Activated CD4-positive, CD25-positive, alpha-beta regulatory T cell treated with anti-CD3 and anti-CD28 coated beads, Interleukin-2, amount 50 U/mL, for 72 hours (primary cell): ENCODE results near the gene APOC1.
"Not testable (repeated sequence)": the region's sequence is repeated elsewhere in the genome, so short reads cannot be mapped to it uniquely, and the experiment has no call there.

Experiments used
- DNase-seq: peaks from one replicate; pipeline ENCODE4 v3.0.0; 2021

APOC1 gene

DNA sequence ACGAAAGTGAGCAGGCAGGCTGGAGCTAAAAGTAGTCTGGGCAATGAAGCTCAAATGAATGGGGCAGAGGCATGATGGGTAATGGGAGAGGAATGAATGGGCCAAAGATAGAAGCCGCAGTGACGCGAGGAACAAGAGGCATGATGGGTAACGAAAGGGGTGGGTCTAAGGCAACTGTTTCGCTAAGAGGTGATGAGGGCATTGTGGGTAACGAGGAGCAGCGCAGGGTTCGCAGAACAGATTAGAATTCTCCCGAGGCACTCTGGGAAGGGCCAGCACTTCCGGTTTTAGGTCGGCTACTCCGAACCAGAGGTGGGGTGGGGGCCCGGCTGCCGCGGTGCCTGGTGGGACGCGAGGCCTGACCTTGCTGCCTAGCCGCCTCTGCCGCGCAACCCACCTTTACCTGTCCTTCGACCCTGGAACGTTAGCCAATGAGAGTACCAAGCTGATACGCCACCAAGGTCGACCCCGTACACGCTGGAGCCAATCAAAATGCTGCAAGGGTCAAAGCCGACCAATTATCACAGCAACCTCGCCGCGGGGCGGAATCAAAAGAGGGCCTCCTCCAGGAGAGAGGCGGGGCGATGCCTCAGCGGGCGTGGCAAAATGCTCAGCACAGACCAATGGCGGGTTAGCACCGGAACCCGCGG lies 23.9 kb upstream of the APOC1 start:
- peak; percentile 100 for DNase-seq

DNA sequence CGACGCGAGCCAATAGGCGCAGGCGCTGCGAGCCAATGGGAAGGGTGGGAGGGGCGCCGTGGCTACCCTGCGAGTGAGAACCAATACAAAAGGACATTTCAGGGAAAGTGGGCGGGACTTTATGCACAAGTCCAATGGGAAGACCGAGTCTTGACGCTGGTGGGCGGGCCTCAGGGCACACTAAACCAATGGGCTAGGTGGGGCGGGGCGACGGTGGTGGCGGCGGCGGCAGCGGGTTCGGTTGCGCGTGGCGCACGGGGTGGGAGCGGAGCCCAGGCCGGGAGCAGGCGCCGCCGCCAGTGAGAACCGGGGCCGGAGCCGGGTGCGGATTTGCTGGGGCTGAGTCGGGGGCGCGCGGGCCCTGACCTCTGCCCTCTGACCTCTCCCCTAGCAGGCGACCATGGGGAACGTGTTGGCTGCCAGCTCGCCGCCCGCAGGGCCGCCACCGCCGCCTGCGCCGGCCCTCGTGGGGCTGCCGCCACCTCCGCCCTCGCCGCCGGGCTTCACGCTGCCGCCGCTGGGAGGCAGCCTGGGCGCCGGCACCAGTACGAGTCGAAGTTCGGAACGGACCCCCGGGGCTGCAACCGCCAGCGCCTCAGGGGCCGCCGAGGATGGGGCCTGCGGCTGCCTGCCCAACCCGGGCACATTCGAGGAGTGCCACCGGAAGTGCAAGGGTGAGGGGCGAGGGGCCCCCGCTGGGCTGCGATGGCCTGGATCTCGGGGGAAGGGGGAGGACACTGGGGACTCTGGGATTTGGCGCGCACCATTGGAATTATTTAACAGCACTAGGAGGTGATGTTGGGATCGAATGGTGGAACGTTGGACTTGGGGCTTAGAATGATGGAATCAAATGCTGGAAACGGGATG lies 23.2 kb upstream of the APOC1 start, which contains the start of gene TOMM40:
TSS of gene TOMM40 (plus strand) at position 239 of the 867 bp plus-strand sequence. CDS start at position 401, 162 bp downstream.
- DNase-seq = peak; percentile 98

DNA sequence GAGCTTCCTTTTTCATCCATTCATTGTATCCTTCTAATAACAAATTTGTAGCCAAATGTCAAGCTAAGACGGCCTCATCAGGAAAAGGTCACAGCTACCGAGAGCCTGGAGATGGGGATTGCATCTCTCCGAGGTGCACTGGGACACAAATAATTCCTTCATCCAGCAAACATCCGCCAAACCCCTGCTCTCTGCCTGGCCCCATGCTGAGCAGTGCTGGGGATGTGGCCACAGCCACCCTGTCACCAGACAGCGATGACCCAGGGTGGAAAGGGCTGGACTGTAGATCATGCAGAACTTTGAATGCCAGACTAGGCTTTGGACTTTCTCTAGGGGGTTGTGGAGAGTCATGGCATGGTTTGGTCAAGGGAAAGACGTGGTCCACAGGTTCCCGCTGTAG lies 21.5 kb upstream of the APOC1 start:
- no peak for DNase-seq

DNA sequence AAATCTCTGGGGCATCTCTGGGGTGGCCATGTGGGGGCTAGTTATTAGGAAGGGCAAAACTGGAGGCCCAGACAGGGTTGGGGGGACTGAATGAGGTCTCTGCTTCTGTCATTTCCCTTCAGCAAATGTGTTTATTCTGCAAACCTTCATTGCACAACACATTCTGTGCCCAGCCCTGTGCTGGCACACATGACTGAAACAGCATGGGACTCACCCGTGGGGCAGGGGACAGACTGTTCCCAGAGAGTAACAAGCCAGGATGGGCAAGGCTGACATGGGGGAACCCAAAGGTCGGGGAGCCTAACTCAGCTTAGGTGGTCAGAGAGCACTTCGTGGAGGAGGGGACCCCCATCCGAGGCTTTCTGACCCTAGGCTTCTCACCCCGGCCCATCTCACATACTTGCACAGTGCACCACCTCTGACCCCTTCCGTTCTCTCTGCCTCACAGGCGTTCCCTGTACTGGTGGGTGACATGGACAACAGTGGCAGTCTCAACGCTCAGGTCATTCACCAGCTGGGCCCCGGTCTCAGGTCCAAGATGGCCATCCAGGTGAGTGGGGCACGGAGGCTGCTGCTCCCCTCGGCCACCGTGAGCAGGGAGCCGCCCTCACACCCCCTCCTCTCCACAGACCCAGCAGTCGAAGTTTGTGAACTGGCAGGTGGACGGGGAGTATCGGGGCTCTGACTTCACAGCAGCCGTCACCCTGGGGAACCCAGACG lies 20.9 kb upstream of the APOC1 start:
- no peak for DNase-seq

DNA sequence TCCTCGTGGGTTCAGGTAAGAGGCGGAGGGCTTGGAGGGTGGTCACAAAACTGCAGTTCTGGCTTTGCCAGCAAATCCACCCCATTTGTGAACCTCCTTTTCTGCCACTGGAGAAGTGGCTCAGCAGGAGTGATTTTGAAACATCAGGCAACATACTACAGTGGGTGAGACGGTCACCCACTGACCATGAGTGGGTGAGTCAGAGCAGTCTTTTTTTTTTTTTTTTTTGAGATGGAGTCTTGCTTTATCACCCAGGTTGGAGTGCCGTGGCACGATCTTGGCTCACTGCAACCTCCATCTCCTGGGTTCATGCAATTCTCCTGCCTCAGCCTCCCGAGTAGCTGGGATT lies 20.4 kb upstream of the APOC1 start:
- no peak for DNase-seq

DNA sequence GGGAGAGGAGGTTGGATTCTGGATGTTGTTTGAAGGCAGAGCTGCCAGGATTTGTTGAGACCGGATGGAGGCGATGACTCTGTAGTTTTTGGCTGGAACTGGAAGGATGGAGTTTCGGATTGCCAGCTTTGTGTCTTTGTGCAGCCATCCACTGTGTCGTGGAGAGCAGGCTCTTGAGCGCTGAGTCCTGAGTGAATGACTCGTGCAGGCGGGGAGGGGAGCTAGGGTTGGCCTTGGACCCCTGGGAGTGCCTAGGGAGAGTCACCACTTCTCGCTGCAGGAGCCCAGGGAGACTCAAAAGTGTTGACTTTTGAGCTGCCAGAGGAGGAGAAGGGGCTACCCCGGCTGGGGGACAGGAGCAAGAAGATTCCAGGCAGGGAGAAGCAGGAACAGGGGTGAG lies 19.5 kb upstream of the APOC1 start:
- no peak for DNase-seq

DNA sequence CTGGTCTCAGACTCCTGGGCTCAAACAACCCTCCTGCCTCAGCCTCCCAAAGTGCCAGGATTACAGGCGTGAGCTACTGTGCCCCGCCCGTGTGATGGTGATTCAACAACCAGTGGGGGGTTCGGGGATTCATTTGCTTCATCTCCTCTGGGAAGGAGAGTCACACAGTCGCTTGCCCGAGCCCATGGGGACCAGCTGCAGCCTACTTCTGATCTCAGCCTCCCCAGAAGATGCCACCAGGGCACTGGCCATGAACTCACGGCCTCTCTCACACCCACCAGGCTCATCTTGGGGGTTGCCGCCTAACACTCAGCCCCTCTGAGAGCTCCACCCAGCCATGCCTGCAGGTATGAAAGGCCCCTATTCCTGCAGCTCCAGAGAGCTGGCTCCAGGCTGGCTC lies 16.6 kb upstream of the APOC1 start:
- no peak for DNase-seq

DNA sequence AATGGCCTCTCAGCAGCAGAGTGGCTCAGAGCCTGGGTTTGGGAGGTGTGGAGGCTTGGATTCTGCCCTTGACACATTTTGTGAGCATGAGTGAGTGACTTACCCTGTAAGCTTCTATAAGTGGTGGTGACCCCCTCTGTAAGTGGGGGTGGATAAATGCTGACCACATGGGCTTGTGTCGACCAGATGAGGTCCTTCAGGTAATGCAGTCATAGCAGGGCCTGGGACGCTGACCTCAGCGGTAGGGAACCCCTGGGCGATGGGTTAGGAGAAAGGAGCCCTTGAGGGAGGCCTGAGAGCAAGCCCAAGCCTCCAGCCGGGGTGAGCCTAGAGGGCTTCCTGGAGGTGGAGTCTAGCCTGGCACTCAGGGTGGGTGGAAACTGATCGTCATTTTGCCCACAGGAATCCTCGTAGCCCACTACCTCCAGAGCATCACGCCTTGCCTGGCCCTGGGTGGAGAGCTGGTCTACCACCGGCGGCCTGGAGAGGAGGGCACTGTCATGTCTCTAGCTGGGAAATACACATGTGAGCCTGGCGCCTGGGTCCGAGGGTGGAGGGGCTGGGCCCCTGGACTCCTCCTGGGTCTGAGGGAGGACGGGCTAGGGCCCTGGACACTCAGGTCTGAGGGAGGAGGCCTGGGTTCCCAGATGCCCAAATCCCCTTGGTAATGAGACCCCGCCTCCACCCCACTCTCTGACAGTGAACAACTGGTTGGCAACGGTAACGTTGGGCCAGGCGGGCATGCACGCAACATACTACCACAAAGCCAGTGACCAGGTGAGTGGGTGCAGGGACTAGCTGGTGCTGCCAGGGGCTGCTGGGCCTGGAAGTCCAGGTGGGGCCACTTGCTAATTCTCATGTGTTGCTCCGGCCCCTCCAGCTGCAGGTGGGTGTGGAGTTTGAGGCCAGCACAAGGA lies 13.8 kb upstream of the APOC1 start:
- DNase-seq = no peak

DNA sequence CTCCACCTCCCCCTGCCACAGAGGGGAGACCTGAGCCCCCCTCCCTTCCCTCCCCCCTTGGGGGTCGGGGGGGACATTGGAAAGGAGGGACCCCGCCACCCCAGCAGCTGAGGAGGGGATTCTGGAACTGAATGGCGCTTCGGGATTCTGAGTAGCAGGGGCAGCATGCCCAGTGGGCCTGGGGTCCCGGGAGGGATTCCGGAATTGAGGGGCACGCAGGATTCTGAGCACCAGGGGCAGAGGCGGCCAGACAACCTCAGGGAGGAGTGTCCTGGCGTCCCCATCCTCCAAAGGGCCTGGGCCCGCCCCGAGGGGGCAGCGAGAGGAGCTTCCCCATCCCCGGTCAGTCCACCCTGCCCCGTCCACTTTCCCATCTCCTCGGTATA lies 11.2 kb upstream of the APOC1 start:
- no peak for DNase-seq

DNA sequence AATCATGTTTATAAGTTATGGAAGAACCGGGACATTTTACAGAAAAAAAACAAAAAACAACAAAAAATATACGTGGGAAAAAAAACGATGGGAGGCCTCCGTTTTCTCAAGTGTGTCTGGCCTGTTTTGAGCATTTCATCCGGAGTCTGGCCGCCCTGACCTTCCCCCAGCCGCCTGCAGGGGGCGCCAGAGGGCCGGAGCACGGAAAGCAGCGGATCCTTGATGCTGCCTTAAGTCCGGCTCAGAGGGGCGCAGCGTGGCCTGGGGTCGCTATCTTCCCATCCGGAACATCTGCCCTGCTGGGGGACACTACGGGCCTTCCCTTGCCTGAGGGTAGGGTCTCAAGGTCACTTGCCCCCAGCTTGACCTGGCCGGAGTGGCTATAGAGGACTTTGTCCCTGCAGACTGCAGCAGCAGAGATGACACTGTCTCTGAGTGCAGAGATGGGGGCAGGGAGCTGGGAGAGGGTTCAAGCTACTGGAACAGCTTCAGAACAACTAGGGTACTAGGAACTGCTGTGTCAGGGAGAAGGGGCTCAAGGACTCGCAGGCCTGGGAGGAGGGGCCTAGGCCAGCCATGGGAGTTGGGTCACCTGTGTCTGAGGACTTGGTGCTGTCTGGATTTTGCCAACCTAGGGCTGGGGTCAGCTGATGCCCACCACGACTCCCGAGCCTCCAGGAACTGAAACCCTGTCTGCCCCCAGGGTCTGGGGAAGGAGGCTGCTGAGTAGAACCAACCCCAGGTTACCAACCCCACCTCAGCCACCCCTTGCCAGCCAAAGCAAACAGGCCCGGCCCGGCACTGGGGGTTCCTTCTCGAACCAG lies 10.6 kb upstream of the APOC1 start:
- DNase-seq = peak; percentile 86

DNA sequence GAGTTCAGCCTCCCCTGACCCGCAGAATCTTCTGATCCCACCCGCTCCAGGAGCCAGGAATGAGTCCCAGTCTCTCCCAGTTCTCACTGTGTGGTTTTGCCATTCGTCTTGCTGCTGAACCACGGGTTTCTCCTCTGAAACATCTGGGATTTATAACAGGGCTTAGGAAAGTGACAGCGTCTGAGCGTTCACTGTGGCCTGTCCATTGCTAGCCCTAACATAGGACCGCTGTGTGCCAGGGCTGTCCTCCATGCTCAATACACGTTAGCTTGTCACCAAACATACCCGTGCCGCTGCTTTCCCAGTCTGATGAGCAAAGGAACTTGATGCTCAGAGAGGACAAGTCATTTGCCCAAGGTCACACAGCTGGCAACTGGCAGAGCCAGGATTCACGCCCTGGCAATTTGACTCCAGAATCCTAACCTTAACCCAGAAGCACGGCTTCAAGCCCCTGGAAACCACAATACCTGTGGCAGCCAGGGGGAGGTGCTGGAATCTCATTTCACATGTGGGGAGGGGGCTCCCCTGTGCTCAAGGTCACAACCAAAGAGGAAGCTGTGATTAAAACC lies 9.9 kb upstream of the APOC1 start:
- DNase-seq = no peak

DNA sequence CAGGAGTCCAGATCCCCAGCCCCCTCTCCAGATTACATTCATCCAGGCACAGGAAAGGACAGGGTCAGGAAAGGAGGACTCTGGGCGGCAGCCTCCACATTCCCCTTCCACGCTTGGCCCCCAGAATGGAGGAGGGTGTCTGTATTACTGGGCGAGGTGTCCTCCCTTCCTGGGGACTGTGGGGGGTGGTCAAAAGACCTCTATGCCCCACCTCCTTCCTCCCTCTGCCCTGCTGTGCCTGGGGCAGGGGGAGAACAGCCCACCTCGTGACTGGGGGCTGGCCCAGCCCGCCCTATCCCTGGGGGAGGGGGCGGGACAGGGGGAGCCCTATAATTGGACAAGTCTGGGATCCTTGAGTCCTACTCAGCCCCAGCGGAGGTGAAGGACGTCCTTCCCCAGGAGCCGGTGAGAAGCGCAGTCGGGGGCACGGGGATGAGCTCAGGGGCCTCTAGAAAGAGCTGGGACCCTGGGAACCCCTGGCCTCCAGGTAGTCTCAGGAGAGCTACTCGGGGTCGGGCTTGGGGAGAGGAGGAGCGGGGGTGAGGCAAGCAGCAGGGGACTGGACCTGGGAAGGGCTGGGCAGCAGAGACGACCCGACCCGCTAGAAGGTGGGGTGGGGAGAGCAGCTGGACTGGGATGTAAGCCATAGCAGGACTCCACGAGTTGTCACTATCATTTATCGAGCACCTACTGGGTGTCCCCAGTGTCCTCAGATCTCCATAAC lies 8.8 kb upstream of the APOC1 start, which contains the start of gene APOE:
TSS of gene APOE (plus strand) at position 360 of the 724 bp plus-strand sequence. CDS start 829 bp downstream, outside the sequence.
- no peak for DNase-seq

DNA sequence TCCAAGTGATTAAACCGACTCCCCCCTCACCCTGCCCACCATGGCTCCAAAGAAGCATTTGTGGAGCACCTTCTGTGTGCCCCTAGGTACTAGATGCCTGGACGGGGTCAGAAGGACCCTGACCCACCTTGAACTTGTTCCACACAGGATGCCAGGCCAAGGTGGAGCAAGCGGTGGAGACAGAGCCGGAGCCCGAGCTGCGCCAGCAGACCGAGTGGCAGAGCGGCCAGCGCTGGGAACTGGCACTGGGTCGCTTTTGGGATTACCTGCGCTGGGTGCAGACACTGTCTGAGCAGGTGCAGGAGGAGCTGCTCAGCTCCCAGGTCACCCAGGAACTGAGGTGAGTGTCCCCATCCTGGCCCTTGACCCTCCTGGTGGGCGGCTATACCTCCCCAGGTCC lies 6.8 kb upstream of the APOC1 start:
- DNase-seq = no peak

DNA sequence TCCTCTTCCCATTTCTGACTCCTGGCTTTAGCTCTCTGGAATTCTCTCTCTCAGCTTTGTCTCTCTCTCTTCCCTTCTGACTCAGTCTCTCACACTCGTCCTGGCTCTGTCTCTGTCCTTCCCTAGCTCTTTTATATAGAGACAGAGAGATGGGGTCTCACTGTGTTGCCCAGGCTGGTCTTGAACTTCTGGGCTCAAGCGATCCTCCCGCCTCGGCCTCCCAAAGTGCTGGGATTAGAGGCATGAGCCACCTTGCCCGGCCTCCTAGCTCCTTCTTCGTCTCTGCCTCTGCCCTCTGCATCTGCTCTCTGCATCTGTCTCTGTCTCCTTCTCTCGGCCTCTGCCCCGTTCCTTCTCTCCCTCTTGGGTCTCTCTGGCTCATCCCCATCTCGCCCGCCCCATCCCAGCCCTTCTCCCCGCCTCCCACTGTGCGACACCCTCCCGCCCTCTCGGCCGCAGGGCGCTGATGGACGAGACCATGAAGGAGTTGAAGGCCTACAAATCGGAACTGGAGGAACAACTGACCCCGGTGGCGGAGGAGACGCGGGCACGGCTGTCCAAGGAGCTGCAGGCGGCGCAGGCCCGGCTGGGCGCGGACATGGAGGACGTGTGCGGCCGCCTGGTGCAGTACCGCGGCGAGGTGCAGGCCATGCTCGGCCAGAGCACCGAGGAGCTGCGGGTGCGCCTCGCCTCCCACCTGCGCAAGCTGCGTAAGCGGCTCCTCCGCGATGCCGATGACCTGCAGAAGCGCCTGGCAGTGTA lies 6.2 kb upstream of the APOC1 start:
- no peak for DNase-seq

DNA sequence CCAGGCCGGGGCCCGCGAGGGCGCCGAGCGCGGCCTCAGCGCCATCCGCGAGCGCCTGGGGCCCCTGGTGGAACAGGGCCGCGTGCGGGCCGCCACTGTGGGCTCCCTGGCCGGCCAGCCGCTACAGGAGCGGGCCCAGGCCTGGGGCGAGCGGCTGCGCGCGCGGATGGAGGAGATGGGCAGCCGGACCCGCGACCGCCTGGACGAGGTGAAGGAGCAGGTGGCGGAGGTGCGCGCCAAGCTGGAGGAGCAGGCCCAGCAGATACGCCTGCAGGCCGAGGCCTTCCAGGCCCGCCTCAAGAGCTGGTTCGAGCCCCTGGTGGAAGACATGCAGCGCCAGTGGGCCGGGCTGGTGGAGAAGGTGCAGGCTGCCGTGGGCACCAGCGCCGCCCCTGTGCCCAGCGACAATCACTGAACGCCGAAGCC lies 5.6 kb upstream of the APOC1 start:
- no peak for DNase-seq

DNA sequence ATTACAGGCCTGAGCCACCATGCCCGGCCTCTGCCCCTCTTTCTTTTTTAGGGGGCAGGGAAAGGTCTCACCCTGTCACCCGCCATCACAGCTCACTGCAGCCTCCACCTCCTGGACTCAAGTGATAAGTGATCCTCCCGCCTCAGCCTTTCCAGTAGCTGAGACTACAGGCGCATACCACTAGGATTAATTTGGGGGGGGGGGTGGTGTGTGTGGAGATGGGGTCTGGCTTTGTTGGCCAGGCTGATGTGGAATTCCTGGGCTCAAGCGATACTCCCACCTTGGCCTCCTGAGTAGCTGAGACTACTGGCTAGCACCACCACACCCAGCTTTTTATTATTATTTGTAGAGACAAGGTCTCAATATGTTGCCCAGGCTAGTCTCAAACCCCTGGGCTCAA lies 4.6 kb upstream of the APOC1 start:
- no peak for DNase-seq

DNA sequence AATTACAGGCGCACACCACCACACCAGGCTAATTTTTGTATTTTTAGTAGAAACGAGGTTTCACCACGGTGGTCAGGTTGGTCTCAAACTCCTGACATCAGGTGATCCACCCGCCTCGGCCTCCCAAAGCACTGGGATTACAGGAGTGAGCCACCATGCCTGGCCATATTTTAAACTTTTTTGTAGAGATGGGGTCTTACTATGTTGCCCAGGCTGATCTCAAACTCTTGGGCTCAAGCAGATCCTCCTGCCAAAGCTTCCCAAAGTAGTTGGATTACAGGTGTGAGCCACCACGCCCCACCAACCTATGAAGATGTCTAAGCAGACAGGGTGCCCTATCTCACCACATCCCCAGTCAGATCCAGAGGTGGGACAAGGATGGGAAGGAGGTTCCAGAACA lies 2.5 kb upstream of the APOC1 start:
- not testable (repeated sequence) for DNase-seq

DNA sequence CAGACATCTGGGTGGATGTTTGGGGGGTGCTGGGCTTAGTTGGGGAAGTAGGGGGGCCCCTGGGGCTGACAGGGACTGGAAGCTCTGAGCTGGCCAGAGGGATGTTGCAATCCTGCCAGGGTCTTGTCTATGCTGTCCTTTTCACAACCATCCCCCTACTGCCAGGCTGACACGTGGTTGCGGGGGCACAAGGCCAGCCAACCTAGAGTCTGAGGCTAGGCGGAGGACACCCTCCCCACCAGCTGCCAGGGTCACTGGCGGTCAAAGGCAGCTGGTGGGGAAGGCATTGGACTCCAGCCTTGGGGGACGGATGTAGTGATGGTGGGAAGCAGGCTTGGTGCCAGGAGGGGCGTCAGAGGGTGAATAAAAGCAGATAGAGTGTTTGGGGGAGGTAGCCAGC lies 1.6 kb upstream of the APOC1 start:
- DNase-seq = no peak

DNA sequence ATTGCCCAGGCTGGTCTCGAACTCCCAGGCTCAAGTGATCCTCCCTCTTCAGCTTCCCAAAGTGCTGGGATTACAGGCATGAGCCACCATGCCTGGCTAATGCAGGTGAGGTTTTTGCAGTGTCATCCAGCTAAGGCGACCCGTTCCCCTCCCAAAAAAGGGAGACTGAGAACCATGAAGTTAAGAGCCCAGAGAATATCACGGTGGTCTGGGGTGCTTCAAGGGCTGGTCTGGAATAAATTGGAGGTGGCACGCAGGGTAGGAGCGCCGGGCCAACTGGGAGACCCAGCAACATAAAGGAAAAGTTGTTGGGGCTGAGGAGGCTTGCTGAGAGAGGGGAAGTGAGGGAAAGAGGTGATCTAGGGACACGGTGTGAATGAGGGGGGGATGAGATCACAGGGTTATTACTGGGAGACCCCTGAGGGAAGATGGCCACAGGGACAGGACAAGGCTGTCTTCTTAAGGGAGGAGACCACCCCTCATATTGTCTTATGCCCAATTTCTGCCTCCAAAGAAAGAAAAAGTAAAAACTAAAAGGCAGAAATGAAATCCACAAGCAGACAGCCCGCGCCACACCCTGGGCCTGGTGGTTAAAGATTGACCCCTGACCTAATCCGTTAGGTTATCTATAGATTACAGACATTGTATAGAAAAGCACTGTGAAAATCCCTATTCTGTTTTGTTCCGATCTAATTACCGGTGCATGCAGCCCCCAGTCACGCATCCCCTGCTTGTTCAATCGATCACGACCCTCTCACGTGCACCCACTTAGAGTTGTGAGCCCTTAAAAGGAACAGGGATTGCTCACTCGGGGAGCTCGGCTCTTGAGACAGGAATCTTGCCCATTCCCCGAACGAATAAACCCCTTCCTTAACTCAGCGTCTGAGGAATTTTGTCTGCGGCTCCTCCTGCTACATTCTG lies 636 bp upstream of the APOC1 start:
- DNase-seq = not testable (repeated sequence)
